Caco-2 (cell line): Measurements from ENCODE around the gene LSG1. TPM values are rescaled to one million over a fixed set of nuclear protein-coding genes. Genes with fewer than 3 reads are reported as not detected.

Experiments used
- BruUV-seq: library from RNA; stranded (reverse); fragments of 400-500 nt; replicated peaks from 2 replicates; lab custom pipeline; 2021; lab: Mats Ljungman, UMichigan
- CTCF ChIA-PET: fragments of 300-600 bp; sonication (Branson Sonifier 250); formaldehyde crosslinking; loops from one replicate; lab custom pipeline; 2022; ENCODE audit warnings: antibody characterized with exemption; lab: Charles Lee
- POLR2A ChIA-PET: fragments of 300-600 bp; sonication (Branson Sonifier 250); formaldehyde crosslinking; loops from one replicate; lab custom pipeline; 2022; ENCODE audit warnings: antibody characterized with exemption; lab: Charles Lee
- DNase-seq, 2 experiments: peaks; one replicate each; pipeline versions ENCODE4 v3.0.0 to v3.0.0-alpha.2; 2020 to 2022
- H3K27me3 ChIP-seq: replicated peaks from 2 replicates; pipeline ENCODE4 v1.6.0; 2011; ENCODE audit warnings: low read length; ENCODE audit not compliant: control insufficient read depth, insufficient read depth
- H3K36me3 ChIP-seq: 2 replicates; pipeline ENCODE4 v1.5.1; 2011; ENCODE audit warnings: low read length; ENCODE audit not compliant: control insufficient read depth, insufficient read depth
- H3K4me1 ChIP-seq: fragments of 250-450 bp; sonication (Bioruptor Pico); 2 replicates; pipeline ENCODE4 v1.5.1; 2020; ENCODE audit warnings: mild to moderate bottlenecking
- H3K4me3 ChIP-seq: 2 replicates; pipeline ENCODE4 v1.5.1; 2011; ENCODE audit warnings: low read depth, mild to moderate bottlenecking, control low read depth, low read length
- H3K9me3 ChIP-seq: fragments of 250-450 bp; sonication (Bioruptor Pico); 2 replicates; pipeline ENCODE4 v1.5.1; 2020; ENCODE audit warnings: mild to moderate bottlenecking, moderate library complexity
- H3K27ac Mint-ChIP-seq: one replicate; pipeline ENCODE4 v1.8.0; 2022; ENCODE audit warnings: mixed read lengths; ENCODE audit not compliant: unreplicated experiment
- H3K27me3 Mint-ChIP-seq: one replicate; pipeline ENCODE4 v1.8.0; 2022; ENCODE audit warnings: mixed read lengths; ENCODE audit not compliant: insufficient read depth, unreplicated experiment
- H3K36me3 Mint-ChIP-seq: one replicate; pipeline ENCODE4 v1.8.0; 2022; ENCODE audit warnings: mild to moderate bottlenecking, mixed read lengths; ENCODE audit not compliant: insufficient read depth, unreplicated experiment
- H3K4me1 Mint-ChIP-seq: one replicate; pipeline ENCODE4 v1.8.0; 2022; ENCODE audit warnings: low read depth, mixed read lengths; ENCODE audit not compliant: unreplicated experiment
- H3K4me3 Mint-ChIP-seq: one replicate; pipeline ENCODE4 v1.8.0; 2022; ENCODE audit warnings: mild to moderate bottlenecking, moderate library complexity, mixed read lengths; ENCODE audit not compliant: unreplicated experiment
- H3K9me3 Mint-ChIP-seq: one replicate; pipeline ENCODE4 v1.8.0; 2022; ENCODE audit warnings: mixed read lengths; ENCODE audit not compliant: unreplicated experiment
- CTCF ChIP-seq, 2 experiments: fragments of 200-600 bp in 1 of 2; IDR thresholded peaks; 1 replicate in 1 of 2; 2 replicates in 1 of 2; pipeline versions ENCODE4 v1.5.1 to v1.8.0; 2011 to 2022; ENCODE audit warnings: antibody characterized with exemption in 1 of 2, control low read depth in 1 of 2, inconsistent platforms in 1 of 2, low read depth in 1 of 2, low read length in 1 of 2, mild to moderate bottlenecking in 1 of 2, moderate library complexity in 1 of 2; ENCODE audit not compliant: insufficient read depth in 1 of 2, severe bottlenecking in 1 of 2, unreplicated experiment in 1 of 2
- intact Hi-C: fragments of 100-400 bp; cut with micrococcal nuclease; formaldehyde crosslinking; loops from one replicate; pipeline ENCODE4 v1.10.0; 2022; ENCODE audit not compliant: unreplicated experiment
- total RNA-seq: library from RNA; stranded (reverse); gene quantifications from 2 replicates; pipeline ENCODE4 v1.2.3, GENCODE V29; 2022

Gene LSG1
- total RNA-seq, 1 experiment from 2014 or later = 48.0 TPM

GRCh38 chr3:194654443-194654842 lies 17.5 kb downstream of the LSG1 start:
- no peak for DNase-seq
- peaks cover 75% of the 10 kb centered on the region for H3K36me3 Mint-ChIP-seq
- CTCF ChIA-PET = no interaction called here
- intact Hi-C loops = no loop called here
- POLR2A ChIA-PET = no interaction called here
- H3K4me1 Mint-ChIP-seq = no peaks in the 10 kb centered on the region
- H3K9me3 Mint-ChIP-seq = no peaks in the 10 kb centered on the region
- Histone ChIP-seq H3K27me3 (no peaks in the 10 kb centered on the region), H3K9me3 (no peaks in the 10 kb centered on the region), H3K4me1 (no peaks in the 10 kb centered on the region), H3K36me3 (no peaks in the 10 kb centered on the region; the same call in 1 of the 2 replicates), H3K4me3 (no peak overlapping the region)
- BruUV-seq = no TSS peak
- no peaks in the 10 kb centered on the region for H3K27me3 Mint-ChIP-seq
- H3K4me3 Mint-ChIP-seq = no peak overlapping the region
- no peak overlapping the region for H3K27ac Mint-ChIP-seq
- TF ChIP-seq CTCF (IDR thresholded peaks at IDR 0.05; ENCODE audit: insufficient read depth in 1 of 2, low read depth in 1 of 2, low read length in 1 of 2, severe bottlenecking in 1 of 2, unreplicated experiment in 1 of 2) = no peak

- Histone ChIP-seq H3K4me1 (no peaks in the 10 kb centered on the region), H3K4me3 (no peak overlapping the region), H3K27me3 (no peaks in the 10 kb centered on the region), H3K36me3 (no peaks in the 10 kb centered on the region; the same call in 1 of the 2 replicates), H3K9me3 (no peaks in the 10 kb centered on the region)
- H3K4me3 Mint-ChIP-seq = no peak overlapping the region
- no peaks in the 10 kb centered on the region for H3K27me3 Mint-ChIP-seq
- BruUV-seq = no TSS peak
- no peaks in the 10 kb centered on the region for H3K4me1 Mint-ChIP-seq
- intact Hi-C loops = no loop called here
- no peaks in the 10 kb centered on the region for H3K9me3 Mint-ChIP-seq
- no peak for DNase-seq
- ChIA-PET CTCF (no interaction called here), POLR2A (no interaction called here)
- peaks cover 56% of the 10 kb centered on the region for H3K36me3 Mint-ChIP-seq
- no peak overlapping the region for H3K27ac Mint-ChIP-seq
- TF ChIP-seq CTCF (IDR thresholded peaks at IDR 0.05; ENCODE audit: insufficient read depth in 1 of 2, low read depth in 1 of 2, low read length in 1 of 2, severe bottlenecking in 1 of 2, unreplicated experiment in 1 of 2) = no peak
Observed at GRCh38 chr3:194647747-194648146, 24.2 kb downstream of the LSG1 start.

GRCh38 chr3:194642769-194643168 lies 29.2 kb downstream of the LSG1 start:
- no peaks in the 10 kb centered on the region for H3K4me1 ChIP-seq
- ChIA-PET CTCF (no interaction called here), POLR2A (no interaction called here)
- TF ChIP-seq CTCF (IDR thresholded peaks at IDR 0.05; ENCODE audit: insufficient read depth in 1 of 2, low read depth in 1 of 2, low read length in 1 of 2, severe bottlenecking in 1 of 2, unreplicated experiment in 1 of 2) = no peak
- Mint-ChIP-seq H3K4me1 (no peaks in the 10 kb centered on the region), H3K9me3 (no peaks in the 10 kb centered on the region), H3K4me3 (no peak overlapping the region), H3K27me3 (no peaks in the 10 kb centered on the region), H3K36me3 (peaks cover 34% of the 10 kb centered on the region), H3K27ac (no peak overlapping the region)
- no peaks in the 10 kb centered on the region for H3K9me3 ChIP-seq
- BruUV-seq = no TSS peak
- H3K36me3 ChIP-seq = no peaks in the 10 kb centered on the region; the same call in none of the 2 replicates
- no peak overlapping the region for H3K4me3 ChIP-seq
- intact Hi-C loops = no loop called here
- H3K27me3 ChIP-seq = no peaks in the 10 kb centered on the region
- no peak for DNase-seq
